ENCODE data around the gene PSG11.
"Not testable (repeated sequence)": the region's sequence is repeated elsewhere in the genome, so short reads cannot be mapped to it uniquely, and the experiment has no call there.

Gene PSG11

GRCh38 chr19:43022098-43022497, 4.2 kb downstream of the PSG11 start:
- not testable (repeated sequence) for H3K4me3 ChIP-seq (ENCODE audit: low read length)

GRCh38 chr19:43021629-43022028, 4.6 kb downstream of the PSG11 start:
- H3K27me3 ChIP-seq (ENCODE audit: insufficient read depth, low read length); H3K36me3 ChIP-seq (ENCODE audit: insufficient read depth, low read depth, low read length); H3K27ac ChIP-seq (ENCODE audit: low read length); H3K4me3 ChIP-seq (ENCODE audit: low read length); H3K9me3 ChIP-seq (ENCODE audit: insufficient read depth, low read depth, low read length); H3K9ac ChIP-seq (ENCODE audit: low read depth, low read length); H3K4me1 ChIP-seq (ENCODE audit: insufficient read depth, low read length): not testable (repeated sequence)

More at GRCh38 chr19:43022098-43022497, 4.2 kb downstream of the PSG11 start:
- H3K36me3 ChIP-seq (ENCODE audit: insufficient read depth, low read depth, low read length); H3K27ac ChIP-seq (ENCODE audit: low read length); H3K27me3 ChIP-seq (ENCODE audit: insufficient read depth, low read length); H3K4me1 ChIP-seq (ENCODE audit: insufficient read depth, low read length); H3K9me3 ChIP-seq (ENCODE audit: insufficient read depth, low read depth, low read length); H3K9ac ChIP-seq (ENCODE audit: low read depth, low read length): not testable (repeated sequence)

DNA sequence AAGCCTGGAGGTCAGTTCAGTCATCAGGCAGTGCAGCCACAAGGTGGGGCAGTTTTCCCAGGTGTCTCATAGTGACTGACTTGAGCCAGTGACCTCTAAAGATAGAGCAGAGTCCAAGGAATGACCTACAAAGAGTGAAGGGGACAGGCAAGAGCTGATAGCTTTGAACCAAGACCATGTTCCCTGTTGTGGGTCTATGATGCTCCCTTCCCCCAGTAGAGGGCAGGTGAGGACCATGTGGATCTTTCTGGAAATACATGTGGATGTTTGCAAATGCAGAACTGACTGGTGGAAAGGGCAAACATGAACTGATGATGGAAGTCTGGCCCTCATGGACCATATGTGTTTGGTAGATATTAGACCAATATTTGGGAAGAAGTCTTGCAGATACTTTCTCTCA, 6.7 kb downstream of the PSG11 start:
- not testable (repeated sequence) for H3K4me3 ChIP-seq (ENCODE audit: low read length); H3K27ac ChIP-seq (ENCODE audit: low read length); H3K4me1 ChIP-seq (ENCODE audit: insufficient read depth, low read length); H3K27me3 ChIP-seq (ENCODE audit: insufficient read depth, low read length); H3K9ac ChIP-seq (ENCODE audit: low read depth, low read length); H3K9me3 ChIP-seq (ENCODE audit: insufficient read depth, low read depth, low read length); H3K36me3 ChIP-seq (ENCODE audit: insufficient read depth, low read depth, low read length)

DNA sequence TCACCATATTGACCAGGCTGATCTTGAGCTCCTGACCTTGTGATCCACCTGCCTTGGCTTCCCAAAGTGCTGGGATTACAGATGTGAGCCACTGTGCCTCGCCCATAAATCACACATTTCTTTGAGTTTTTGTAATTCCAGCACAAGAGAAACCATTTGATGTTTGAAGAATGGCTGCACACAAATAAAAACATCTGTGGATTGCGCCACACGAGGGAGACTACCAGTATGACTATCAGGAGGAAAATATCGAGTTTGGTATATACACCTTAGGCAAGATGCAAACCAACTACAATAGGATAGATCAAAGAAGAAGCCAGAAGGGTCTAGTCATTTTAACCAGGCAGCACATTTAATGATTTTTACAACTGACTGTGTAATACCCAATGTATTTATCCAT, 20.4 kb downstream of the PSG11 start:
- H3K9ac ChIP-seq (ENCODE audit: low read depth, low read length); H3K36me3 ChIP-seq (ENCODE audit: insufficient read depth, low read depth, low read length); H3K4me1 ChIP-seq (ENCODE audit: insufficient read depth, low read length); H3K9me3 ChIP-seq (ENCODE audit: insufficient read depth, low read depth, low read length); H3K27me3 ChIP-seq (ENCODE audit: insufficient read depth, low read length); H3K27ac ChIP-seq (ENCODE audit: low read length); H3K4me3 ChIP-seq (ENCODE audit: low read length): not testable (repeated sequence)

DNA sequence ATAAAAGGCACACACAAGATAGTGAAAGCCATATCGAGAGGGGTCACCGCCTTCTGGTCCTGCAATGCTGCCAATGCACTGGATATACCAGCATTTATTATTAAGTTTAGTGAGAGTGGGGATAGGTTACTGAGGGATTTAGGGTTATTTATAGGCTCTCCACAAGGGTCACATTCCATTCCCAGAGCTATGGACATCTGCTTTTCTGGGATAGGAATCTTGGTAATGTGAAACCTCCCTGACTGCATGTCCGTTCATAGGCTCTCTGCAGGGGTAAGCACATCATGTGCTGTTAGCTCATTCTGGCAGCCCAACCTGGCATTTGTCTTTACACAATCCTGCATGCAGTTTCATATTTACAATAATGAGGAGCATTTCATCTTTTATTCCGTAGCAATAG, 21.4 kb downstream of the PSG11 start:
- not testable (repeated sequence) for H3K4me3 ChIP-seq (ENCODE audit: low read length); H3K36me3 ChIP-seq (ENCODE audit: insufficient read depth, low read depth, low read length); H3K27ac ChIP-seq (ENCODE audit: low read length); H3K27me3 ChIP-seq (ENCODE audit: insufficient read depth, low read length); H3K4me1 ChIP-seq (ENCODE audit: insufficient read depth, low read length); H3K9me3 ChIP-seq (ENCODE audit: insufficient read depth, low read depth, low read length); H3K9ac ChIP-seq (ENCODE audit: low read depth, low read length)

- not testable (repeated sequence) for H3K9me3 ChIP-seq (ENCODE audit: insufficient read depth, low read depth, low read length); H3K27me3 ChIP-seq (ENCODE audit: insufficient read depth, low read length); H3K27ac ChIP-seq (ENCODE audit: low read length); H3K4me3 ChIP-seq (ENCODE audit: low read length); H3K4me1 ChIP-seq (ENCODE audit: insufficient read depth, low read length); H3K36me3 ChIP-seq (ENCODE audit: insufficient read depth, low read depth, low read length); H3K9ac ChIP-seq (ENCODE audit: low read depth, low read length)
Measured at GRCh38 chr19:43003634-43004033, 22.6 kb downstream of the PSG11 start.

DNA sequence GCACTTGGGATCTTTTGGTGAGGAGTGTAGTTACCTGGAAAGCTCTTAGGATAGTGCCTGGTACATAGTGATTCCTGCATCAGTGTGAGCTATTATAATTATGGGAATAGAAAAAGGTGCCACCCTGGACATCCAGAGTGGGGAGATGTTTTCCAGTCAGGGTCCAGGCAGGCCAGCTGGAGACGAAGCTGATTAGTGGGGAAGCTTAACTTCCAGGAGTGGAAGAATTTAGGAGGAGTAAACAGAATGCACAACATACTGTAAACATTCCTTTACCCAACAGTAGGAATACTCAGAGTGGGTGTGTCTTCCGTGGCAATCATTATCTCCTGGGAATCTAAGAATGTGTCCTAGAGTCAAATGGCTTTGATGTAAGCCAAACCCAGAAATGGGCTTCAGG, 23.3 kb downstream of the PSG11 start:
- not testable (repeated sequence) for H3K27me3 ChIP-seq (ENCODE audit: insufficient read depth, low read length); H3K9me3 ChIP-seq (ENCODE audit: insufficient read depth, low read depth, low read length); H3K4me3 ChIP-seq (ENCODE audit: low read length); H3K9ac ChIP-seq (ENCODE audit: low read depth, low read length); H3K36me3 ChIP-seq (ENCODE audit: insufficient read depth, low read depth, low read length); H3K4me1 ChIP-seq (ENCODE audit: insufficient read depth, low read length); H3K27ac ChIP-seq (ENCODE audit: low read length)

GRCh38 chr19:42996161-42996560, 30.1 kb downstream of the PSG11 start:
- H3K4me3 ChIP-seq (ENCODE audit: low read length); H3K36me3 ChIP-seq (ENCODE audit: insufficient read depth, low read depth, low read length); H3K9me3 ChIP-seq (ENCODE audit: insufficient read depth, low read depth, low read length); H3K4me1 ChIP-seq (ENCODE audit: insufficient read depth, low read length); H3K9ac ChIP-seq (ENCODE audit: low read depth, low read length); H3K27ac ChIP-seq (ENCODE audit: low read length); H3K27me3 ChIP-seq (ENCODE audit: insufficient read depth, low read length): not testable (repeated sequence)

DNA sequence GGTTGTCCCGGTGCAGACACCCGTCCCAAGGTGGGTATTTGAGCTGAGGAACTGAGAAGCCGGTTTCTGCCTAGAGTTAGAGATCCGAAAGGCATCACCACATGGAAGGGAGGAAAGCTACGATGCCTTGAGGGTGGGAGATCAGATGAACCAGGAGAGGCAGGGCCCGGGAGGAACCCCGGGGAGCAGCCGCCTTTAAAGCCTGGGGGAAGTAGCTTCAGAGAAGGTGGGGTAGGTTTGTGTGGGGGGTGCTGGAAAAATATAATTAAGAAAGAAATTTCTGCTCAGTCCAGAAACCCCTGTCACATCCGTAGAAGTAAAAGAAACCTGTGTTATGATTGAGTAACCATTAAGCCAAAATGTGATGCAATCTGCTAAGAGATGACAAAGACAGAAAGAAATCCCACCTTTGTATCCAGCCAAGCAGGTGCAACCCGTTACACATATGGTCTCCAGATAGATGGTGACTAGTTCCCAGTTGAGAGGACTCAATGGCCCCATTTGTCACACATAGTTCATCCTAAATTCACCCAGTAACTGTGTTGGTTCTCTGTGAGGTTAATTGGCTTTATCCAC, 34.2 kb downstream of the PSG11 start:
- H3K9ac ChIP-seq (ENCODE audit: low read depth, low read length); H3K27me3 ChIP-seq (ENCODE audit: insufficient read depth, low read length); H3K4me1 ChIP-seq (ENCODE audit: insufficient read depth, low read length); H3K4me3 ChIP-seq (ENCODE audit: low read length); H3K27ac ChIP-seq (ENCODE audit: low read length); H3K9me3 ChIP-seq (ENCODE audit: insufficient read depth, low read depth, low read length); H3K36me3 ChIP-seq (ENCODE audit: insufficient read depth, low read depth, low read length): not testable (repeated sequence)

DNA sequence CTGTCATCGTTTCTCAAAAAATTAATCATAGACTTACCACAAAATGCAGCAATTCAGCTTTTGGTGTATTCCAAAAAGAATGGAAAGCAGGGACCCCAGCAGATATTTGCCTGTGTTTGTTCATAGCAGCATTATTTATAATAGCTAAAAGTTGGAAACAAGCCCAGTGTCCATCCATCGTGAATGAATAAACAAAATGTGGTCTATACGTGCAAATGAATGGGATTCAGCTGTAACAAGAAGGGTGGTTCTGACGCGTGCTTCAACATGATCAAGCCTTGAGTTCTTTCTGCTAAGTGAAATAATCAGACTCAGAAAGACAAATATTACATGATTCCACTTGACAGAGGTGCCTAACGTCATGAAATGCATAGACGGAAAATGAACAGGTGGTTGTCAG, 36.4 kb downstream of the PSG11 start:
- no peak overlapping the region for H3K4me3 ChIP-seq (ENCODE audit: low read length)
- H3K36me3 ChIP-seq (ENCODE audit: insufficient read depth, low read depth, low read length) = no peaks in the 10 kb centered on the region
- no peaks in the 10 kb centered on the region for H3K27me3 ChIP-seq (ENCODE audit: insufficient read depth, low read length)
- no peak overlapping the region for H3K27ac ChIP-seq (ENCODE audit: low read length)
- H3K9ac ChIP-seq (ENCODE audit: low read depth, low read length) = no peak overlapping the region
- H3K9me3 ChIP-seq (ENCODE audit: insufficient read depth, low read depth, low read length) = no peaks in the 10 kb centered on the region
- H3K4me1 ChIP-seq (ENCODE audit: insufficient read depth, low read length) = no peaks in the 10 kb centered on the region

DNA sequence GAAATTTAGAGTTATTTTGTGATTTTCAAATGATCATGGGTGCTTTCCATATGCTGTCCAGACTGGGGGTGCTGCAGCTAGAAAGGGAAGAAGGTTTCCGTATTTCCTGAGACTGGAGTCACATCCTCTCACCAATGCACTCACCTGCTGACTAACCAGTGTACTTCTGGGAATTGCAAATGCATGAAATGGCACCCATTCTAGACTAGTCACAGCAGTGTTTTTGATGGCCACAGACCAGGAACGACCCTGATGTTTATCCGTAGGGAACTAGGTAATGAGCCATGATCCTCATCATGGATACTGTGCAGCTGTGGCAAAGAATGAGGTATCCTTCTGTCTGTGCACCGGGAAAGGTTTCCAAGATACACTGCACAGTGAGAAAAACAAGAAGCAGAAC, 37.1 kb downstream of the PSG11 start:
- H3K9me3 ChIP-seq (ENCODE audit: insufficient read depth, low read depth, low read length); H3K9ac ChIP-seq (ENCODE audit: low read depth, low read length); H3K27ac ChIP-seq (ENCODE audit: low read length); H3K27me3 ChIP-seq (ENCODE audit: insufficient read depth, low read length); H3K36me3 ChIP-seq (ENCODE audit: insufficient read depth, low read depth, low read length); H3K4me3 ChIP-seq (ENCODE audit: low read length); H3K4me1 ChIP-seq (ENCODE audit: insufficient read depth, low read length): not testable (repeated sequence)

- H3K4me3 ChIP-seq (ENCODE audit: low read length); H3K36me3 ChIP-seq (ENCODE audit: insufficient read depth, low read depth, low read length); H3K9me3 ChIP-seq (ENCODE audit: insufficient read depth, low read depth, low read length); H3K27ac ChIP-seq (ENCODE audit: low read length); H3K4me1 ChIP-seq (ENCODE audit: insufficient read depth, low read length); H3K9ac ChIP-seq (ENCODE audit: low read depth, low read length); H3K27me3 ChIP-seq (ENCODE audit: insufficient read depth, low read length): not testable (repeated sequence)
Measured at GRCh38 chr19:42988206-42988605, 38.1 kb downstream of the PSG11 start.

GRCh38 chr19:42985588-42985987, 40.7 kb downstream of the PSG11 start:
- Histone ChIP-seq H3K27ac (ENCODE audit: low read length) (no peak overlapping the region), H3K27me3 (ENCODE audit: insufficient read depth, low read length) (no peaks in the 10 kb centered on the region), H3K4me3 (ENCODE audit: low read length) (no peak overlapping the region), H3K9ac (ENCODE audit: low read depth, low read length) (no peak overlapping the region), H3K4me1 (ENCODE audit: insufficient read depth, low read length) (no peaks in the 10 kb centered on the region), H3K9me3 (ENCODE audit: insufficient read depth, low read depth, low read length) (no peaks in the 10 kb centered on the region), H3K36me3 (ENCODE audit: insufficient read depth, low read depth, low read length) (no peaks in the 10 kb centered on the region)
